ENCODE data around the gene TRIM5.

DNA sequence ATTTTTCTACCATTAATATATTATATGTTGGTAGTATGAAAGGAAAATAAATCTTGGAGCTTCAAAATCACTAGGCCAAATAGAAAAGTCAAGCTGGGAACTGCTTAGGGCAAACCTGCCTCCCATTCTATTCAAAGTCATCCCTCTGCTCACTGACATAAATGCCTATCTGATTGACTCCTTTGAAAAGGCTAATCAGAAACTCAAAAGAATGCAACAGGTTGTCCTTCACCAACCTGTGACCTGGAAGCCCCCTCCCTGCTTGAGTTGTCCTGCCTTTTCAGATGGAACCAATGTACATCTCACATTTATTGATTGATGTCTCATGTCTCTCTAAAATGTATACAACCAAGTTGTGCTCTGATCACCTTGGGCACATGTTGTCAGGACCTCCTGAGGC is 63.3 kb downstream of the TRIM5 start:
- TF ChIP-seq, protein P1, sequence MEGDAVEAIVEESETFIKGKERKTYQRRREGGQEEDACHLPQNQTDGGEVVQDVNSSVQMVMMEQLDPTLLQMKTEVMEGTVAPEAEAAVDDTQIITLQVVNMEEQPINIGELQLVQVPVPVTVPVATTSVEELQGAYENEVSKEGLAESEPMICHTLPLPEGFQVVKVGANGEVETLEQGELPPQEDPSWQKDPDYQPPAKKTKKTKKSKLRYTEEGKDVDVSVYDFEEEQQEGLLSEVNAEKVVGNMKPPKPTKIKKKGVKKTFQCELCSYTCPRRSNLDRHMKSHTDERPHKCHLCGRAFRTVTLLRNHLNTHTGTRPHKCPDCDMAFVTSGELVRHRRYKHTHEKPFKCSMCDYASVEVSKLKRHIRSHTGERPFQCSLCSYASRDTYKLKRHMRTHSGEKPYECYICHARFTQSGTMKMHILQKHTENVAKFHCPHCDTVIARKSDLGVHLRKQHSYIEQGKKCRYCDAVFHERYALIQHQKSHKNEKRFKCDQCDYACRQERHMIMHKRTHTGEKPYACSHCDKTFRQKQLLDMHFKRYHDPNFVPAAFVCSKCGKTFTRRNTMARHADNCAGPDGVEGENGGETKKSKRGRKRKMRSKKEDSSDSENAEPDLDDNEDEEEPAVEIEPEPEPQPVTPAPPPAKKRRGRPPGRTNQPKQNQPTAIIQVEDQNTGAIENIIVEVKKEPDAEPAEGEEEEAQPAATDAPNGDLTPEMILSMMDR (conservative IDR thresholded peaks at IDR 0.05; ENCODE audit: low read length), result no peak
- no peak for TF ChIP-seq EZH2phosphoT487 (IDR thresholded peaks at IDR 0.05; ENCODE audit: borderline replicate concordance)
